Heart right ventricle (tissue), 16 donors: ENCODE data around the gene GRIN3A. TPM values are rescaled to one million over a fixed set of nuclear protein-coding genes. Genes with fewer than 3 reads are reported as not detected.
A peak's percentile ranks its signal among the peaks of the same experiment; 100 is the strongest.

Source experiments
- ATAC-seq, 8 donors: fragments of 200-7000 bp; cut with Tn5 transposase; one replicate each; pipeline ENCODE4 v1.9.1; 2020; ENCODE audit warnings: mild to moderate bottlenecking in 8 of 8, moderate library complexity in 8 of 8, moderate number of reproducible peaks in 1 of 8
- DNase-seq, 2 donors: peaks; one replicate each; pipeline ENCODE4 v3.0.0-alpha.2; 2020
- H3K27ac ChIP-seq, 10 donors: fragments of 200-600 bp; sonication (generic) in 2 of 10; one replicate each; pipeline versions ENCODE4 v1.5.0 to v1.8.0; 2020 to 2022; ENCODE audit warnings: mild to moderate bottlenecking in 3 of 10
- H3K27me3 ChIP-seq, 7 donors: fragments of 200-600 bp; one replicate each; pipeline ENCODE4 v1.8.0; 2021 to 2022; ENCODE audit warnings: mild to moderate bottlenecking in 2 of 7
- H3K36me3 ChIP-seq, 9 donors: fragments of 200-600 bp; sonication (generic) in 1 of 9; one replicate each; pipeline versions ENCODE4 v1.5.0 to v1.8.0; 2020 to 2022; ENCODE audit warnings: mild to moderate bottlenecking in 2 of 9
- H3K4me1 ChIP-seq, 9 donors: fragments of 200-600 bp; sonication (generic) in 1 of 9; one replicate each; pipeline versions ENCODE4 v1.5.0 to v1.8.0; 2020 to 2022; ENCODE audit warnings: mild to moderate bottlenecking in 4 of 9
- H3K4me3 ChIP-seq, 10 donors: fragments of 200-600 bp; sonication (generic) in 2 of 10; one replicate each; pipeline versions ENCODE4 v1.5.0 to v1.8.0; 2020 to 2022; ENCODE audit warnings: mild to moderate bottlenecking in 7 of 10, moderate library complexity in 2 of 10
- H3K9me3 ChIP-seq, 11 donors: fragments of 200-600 bp in 10 of 11; sonication (generic) in 2 of 11; one replicate each; pipeline versions ENCODE4 v1.5.0 to v1.8.0; 2013 to 2022; ENCODE audit warnings: mild to moderate bottlenecking in 2 of 11, control low read depth in 1 of 11, moderate library complexity in 1 of 11
- CTCF ChIP-seq, 9 donors: fragments of 200-600 bp; sonication (generic) in 2 of 9; IDR thresholded peaks; one replicate each; pipeline versions ENCODE4 v1.5.0 to v1.8.0; 2021 to 2022; ENCODE audit warnings: antibody characterized with exemption in 9 of 9, mild to moderate bottlenecking in 5 of 9, moderate library complexity in 1 of 9
- WGBS, 2 donors: extraction: QIAGEN DNeasy Blood & Tissue Kit; methylation state at CpG; one replicate each; pipeline ENCODE4 v1.1.7; 2013; ENCODE audit warnings: inconsistent platforms in 1 of 2; 5-methylcytosine and 5-hydroxymethylcytosine counted together
- intact Hi-C, 10 donors: fragments of 100-400 bp; cut with DNase I; formaldehyde crosslinking; loops; one replicate each; pipeline versions ENCODE4 v1.11.1 to v1.14.2; 2022
- polyA plus RNA-seq, 2 donors: library from polyadenylated mRNA; stranded (reverse); fragments of 200-250 nt; gene quantifications; one replicate each; pipeline ENCODE4 v1.2.3, GENCODE V29; 2013
- total RNA-seq, 10 donors: library from RNA; stranded (reverse); fragmentation: NEBNext Ultra II Directional in 3 of 10; extraction: Animal tissue kit (Norgen Biotek cat#: 25700) in 3 of 10; gene quantifications; one replicate each; pipeline versions ENCODE4 v1.2.1 to v1.2.4, GENCODE V29; 2021 to 2023
- donor health status: Arrhythmogenic right ventricular cardiomyopathy.
- donor health status: ischemic (EF 13 %, LVEDD 7.1; RV severe dilation, severe dysfunction).
- donor health status: healthy with polysubstance abuse.
- donor health status: DM: no; HTN: yes; CAD: no.
- donor health status: DM: no; HTN: no; CAD: no.
- donor health status: ischemic (EF 25% LVEDD 6.9; RV normal size, moderate dysfunction).
- donor health status: ischemic (EF 25% LVEDD 5.7; RV mildly dilated, moderate dysfunction).
- donor health status: healthy.
- donor health status: DM: yes; HTN: yes; CAD: no.
- donor health status: Ischemic cardiomyopathy.
- donor health status: ischemic (EF 35%, LVEDD 5.7; RV mildly dilated, moderate dysfunction).
- donor health status: nonischemic (EF 11% LVEDD 7.7; RV severe dilation, severe dysfunction).
- donor health status: DM: yes; HTN: yes; CAD: no.
- donor health status: PGD.
- donor health status: ischemic (EF 29% LVEDD 5.4; RV normal size, mild dysfunction).
- donor health status: nonischemic (EF 23%, LVEDD 6.1; RV moderate dilation, normal function).

The GRIN3A gene
- total and polyA plus RNA-seq, 12 donors: 0.06 to 1.4 (median 0.33) TPM

GRCh38 chr9:101586651-101587050 is 151.8 kb downstream of the GRIN3A start:
- TF ChIP-seq CTCF (IDR thresholded peaks at IDR 0.05): no peak
- Histone ChIP-seq H3K4me1 (peaks cover 0 to 13% (median 0%) of the 10 kb centered on the region in 9 donors), H3K4me3 (no peak overlapping the region), H3K9me3 (no peaks in the 10 kb centered on the region), H3K27ac (peak overlapping the region in 1 of 10 donors; percentile 77), H3K36me3 (no peaks in the 10 kb centered on the region), H3K27me3 (peaks cover 0 to 3% (median 0%) of the 10 kb centered on the region in 7 donors)
- intact Hi-C loops: no loop called here
- DNase-seq (no peak), ATAC-seq (no peak)
- WGBS, 2 donors: 71 to 92% methylated on average over 5 of the region's 5 CpGs

- WGBS, 2 donors: 48 to 55% methylated on average over 3 of the region's 3 CpGs
- H3K4me3 ChIP-seq: peak overlapping the region in 1 of 10 donors; percentile 4
- no peaks in the 10 kb centered on the region for H3K9me3 ChIP-seq
- intact Hi-C loops: no loop called here
- H3K36me3 ChIP-seq: no peaks in the 10 kb centered on the region
- H3K4me1 ChIP-seq: peaks cover 0 to 13% (median 0%) of the 10 kb centered on the region in 9 donors
- peak overlapping the region in 1 of 10 donors; percentile 77 for H3K27ac ChIP-seq
- no peak for DNase-seq
- H3K27me3 ChIP-seq: peaks cover 0 to 3% (median 0%) of the 10 kb centered on the region in 7 donors
- TF ChIP-seq CTCF (IDR thresholded peaks at IDR 0.05): no peak
- peak in 5 of 8 donors; percentile 19 to 55 (median 39) for ATAC-seq
These were observed 152.7 kb downstream of the GRIN3A start for GRCh38 chr9:101585740-101586139.

- intact Hi-C loops: no loop called here
- Histone ChIP-seq H3K4me1 (peaks cover 0 to 32% (median 0%) of the 10 kb centered on the region in 9 donors), H3K9me3 (no peaks in the 10 kb centered on the region), H3K36me3 (no peaks in the 10 kb centered on the region), H3K27ac (no peak overlapping the region), H3K4me3 (no peak overlapping the region), H3K27me3 (no peaks in the 10 kb centered on the region)
- WGBS, 2 donors: 75 to 88% methylated on average over 1 of the region's 1 CpG
- TF ChIP-seq CTCF (IDR thresholded peaks at IDR 0.05): no peak
- ATAC-seq (no peak), DNase-seq (no peak)
These were observed 155.9 kb downstream of the GRIN3A start for GRCh38 chr9:101582553-101582952.

- intact Hi-C loops: no loop called here
- H3K4me3 ChIP-seq: no peak overlapping the region
- peak overlapping the region in 1 of 10 donors; percentile 41 for H3K27ac ChIP-seq
- no peak for TF ChIP-seq CTCF (IDR thresholded peaks at IDR 0.05)
- no peaks in the 10 kb centered on the region for H3K9me3 ChIP-seq
- DNase-seq (no peak), ATAC-seq (peak in 1 of 8 donors; percentile 37)
- H3K4me1 ChIP-seq: peaks cover 0 to 19% (median 0%) of the 10 kb centered on the region in 9 donors
- no peaks in the 10 kb centered on the region for H3K27me3 ChIP-seq
- no peaks in the 10 kb centered on the region for H3K36me3 ChIP-seq
- WGBS, 2 donors: 85 to 88% methylated on average over 6 of the region's 6 CpGs
These were observed 158.5 kb downstream of the GRIN3A start for GRCh38 chr9:101579711-101580545.
